Endometrial microvascular endothelial cells (primary cell): ENCODE results near the gene REXO2. TPM values are rescaled to one million over a fixed set of nuclear protein-coding genes. Genes with fewer than 3 reads are reported as not detected.

ENCODE experiments used
- in situ Hi-C: cut with HindIII; loops from 2 replicates; pipeline ENCODE4 v1.10.0; 2017; ENCODE audit warnings: low sequenced_read_pairs, low pct_unique_long_range_greater_than_20kb; ENCODE audit errors: inconsistent ontology term
- total RNA-seq: library from RNA; depleted of rRNA; stranded (reverse); fragments of >200 nt; gene quantifications from one replicate; pipeline ENCODE4 v1.2.3, GENCODE V29; 2015; ENCODE audit errors: inconsistent ontology term

Gene REXO2
- total RNA-seq, 1 donor from 2014 or later, result 161 TPM

DNA sequence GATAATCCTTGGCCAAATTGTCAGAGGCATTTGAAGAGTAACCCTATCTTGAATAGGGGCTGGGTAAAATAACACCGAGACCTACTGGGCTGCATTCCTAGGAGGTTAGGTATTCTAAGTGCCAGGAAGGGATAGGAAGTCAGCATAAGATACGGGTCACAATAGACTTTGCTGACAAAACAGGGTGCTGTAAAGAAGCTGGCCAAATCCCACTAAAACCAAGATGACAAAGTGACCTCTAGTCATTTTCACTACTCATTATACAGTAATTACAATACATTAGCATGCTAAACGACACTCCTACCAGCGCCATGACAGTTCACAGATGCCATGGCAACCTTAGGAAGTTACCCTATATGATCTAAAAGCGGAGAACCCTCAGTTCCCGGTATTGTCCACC, 964 bp upstream of the REXO2 start:
- in situ Hi-C loops, result no loop called here

DNA sequence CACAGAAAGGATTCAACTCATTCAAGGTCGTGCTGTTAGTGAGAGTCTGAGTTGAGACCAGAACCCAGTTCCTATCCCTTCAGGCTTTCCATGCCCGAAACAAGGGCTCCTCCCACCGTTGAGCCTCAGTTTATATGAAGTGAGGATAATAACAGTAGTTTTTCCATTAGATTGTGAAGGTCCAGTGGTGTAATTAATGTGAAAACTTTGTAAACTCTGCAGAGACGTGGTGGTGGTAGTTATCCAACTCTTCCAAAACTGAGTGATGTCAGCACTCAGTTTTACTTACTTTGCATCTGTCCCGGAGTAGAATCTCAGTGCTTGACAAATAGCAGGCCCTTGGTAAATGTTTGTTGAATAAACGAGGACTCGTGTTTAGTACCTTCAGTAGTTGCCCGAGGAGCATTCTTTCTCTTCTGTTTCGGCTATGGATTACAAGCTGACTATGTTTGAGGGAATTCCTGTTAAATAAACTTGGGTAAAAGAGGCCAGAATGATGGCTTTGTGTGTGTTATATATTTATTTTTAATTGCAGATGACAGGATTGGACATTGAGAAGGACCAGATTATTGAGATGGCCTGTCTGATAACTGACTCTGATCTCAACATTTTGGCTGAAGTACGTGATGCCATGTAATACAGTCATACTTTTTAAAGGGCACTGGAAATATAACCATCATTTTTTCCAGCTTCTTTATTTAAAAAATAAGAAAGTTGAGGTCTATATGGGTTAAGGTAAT, 1.0 kb downstream of the REXO2 start:
- in situ Hi-C loops, result no loop called here

DNA sequence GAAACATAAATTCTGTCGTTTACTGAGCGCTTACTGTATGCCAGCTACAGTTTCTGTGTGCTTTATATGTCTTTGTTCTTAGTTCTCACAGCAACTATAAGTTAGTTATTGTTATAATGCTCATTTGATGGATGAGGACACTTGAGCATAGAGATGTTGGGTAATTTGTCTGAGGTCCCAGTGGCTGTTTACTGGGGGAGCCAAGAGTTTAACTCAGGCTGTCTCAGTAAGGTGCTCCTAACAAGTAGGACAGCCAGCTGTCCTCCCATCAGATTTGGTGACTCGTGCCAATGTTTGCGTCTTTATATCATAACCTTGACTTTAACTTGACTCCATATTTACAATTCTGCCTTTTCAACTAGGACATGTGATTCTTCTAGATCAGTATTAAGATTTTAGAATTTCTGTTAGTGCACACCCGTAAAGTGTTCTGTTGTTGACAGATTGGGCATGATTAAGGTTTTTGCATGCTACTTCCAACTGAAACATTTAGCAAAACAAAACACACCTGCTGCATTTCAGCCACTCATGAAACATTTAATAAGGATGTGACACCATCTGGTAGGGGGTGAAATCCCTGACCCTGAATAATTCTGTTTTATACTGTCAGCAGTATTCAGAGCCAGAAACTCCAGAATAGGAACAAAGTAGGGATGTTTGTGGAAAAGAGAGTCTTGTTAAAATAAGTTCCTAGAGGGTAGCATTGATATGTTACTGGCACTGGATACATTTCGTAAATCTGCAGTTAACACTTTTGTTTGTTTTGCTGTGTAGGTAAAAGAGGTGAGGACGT, 1.9 kb downstream of the REXO2 start:
- in situ Hi-C loops, result no loop called here

DNA sequence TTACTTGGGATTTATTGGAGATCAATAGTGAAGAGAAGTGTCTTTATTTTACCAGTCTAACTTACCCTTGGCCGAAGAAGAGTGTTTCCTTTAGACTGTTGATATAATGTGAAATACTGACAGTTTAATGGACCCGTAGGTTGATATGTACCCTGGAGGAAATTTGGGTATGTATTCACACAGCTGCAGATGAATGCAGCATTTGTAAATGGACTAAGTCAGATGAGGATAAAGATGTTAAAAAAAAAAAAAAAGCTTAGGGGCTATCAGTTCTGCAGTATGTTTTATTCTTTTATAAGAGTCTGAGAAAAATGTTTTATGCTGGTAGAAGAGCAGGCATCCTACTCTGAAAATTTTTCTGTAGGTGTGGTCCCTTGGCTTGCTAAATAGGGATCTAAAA, 2.7 kb downstream of the REXO2 start:
- in situ Hi-C loops, result no loop called here

DNA sequence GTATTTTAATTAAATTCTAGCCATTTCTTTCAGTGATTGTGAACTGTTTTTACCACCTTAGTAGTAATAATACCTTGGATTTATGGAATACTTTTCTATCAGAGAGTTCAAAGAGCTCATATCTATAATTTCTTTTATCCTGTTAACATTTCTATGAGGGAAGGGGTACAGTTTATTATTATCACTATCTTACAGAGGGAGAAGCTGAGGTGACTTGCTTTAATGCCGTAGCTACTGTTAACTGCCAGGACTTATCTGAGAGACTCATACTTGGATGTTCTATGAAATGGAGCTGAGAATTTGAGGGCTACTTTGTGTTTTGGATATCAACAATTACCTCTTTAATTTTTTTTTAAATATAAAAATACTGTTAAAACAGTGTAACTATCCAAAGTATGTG, 3.3 kb downstream of the REXO2 start:
- in situ Hi-C loops, result no loop called here

DNA sequence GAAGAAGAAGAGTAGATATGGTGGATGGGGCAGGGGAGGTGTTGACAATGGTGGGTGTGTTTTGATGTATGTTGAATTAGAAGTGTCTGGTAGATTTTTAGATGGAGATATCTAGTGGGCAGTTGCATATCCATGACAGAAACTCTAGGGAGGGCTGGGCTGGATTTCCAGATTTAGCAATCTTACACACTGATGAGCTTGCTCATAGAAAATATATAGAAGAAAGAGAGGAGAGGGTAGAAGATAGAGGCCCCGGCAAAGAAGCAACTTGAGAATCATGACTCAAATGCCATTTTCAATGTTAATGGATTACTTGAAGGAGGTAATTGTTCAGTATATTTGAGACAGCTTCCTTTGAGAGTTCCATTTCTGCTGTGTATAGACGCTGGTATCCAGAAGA, 8.2 kb downstream of the REXO2 start:
- in situ Hi-C loops, result no loop called here

DNA sequence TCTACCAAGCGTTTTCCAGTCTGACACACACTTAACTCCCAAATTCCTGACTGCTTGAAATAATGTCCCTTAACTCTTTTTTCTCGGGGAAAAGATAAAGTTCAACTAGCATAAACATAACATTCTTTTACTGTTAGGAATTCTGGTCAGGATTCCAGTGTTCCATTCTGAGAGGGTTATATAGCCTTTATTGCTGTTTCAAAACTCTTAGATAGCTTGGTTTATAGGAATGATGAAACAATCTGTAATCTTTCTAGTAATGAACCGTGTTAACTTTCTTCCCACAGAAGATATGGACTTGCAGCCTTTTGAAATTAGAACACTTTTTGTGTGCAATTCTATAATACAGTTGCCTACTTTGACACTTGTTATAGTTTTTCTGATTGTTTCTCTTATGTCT, 8.6 kb downstream of the REXO2 start:
- in situ Hi-C loops, result no loop called here

DNA sequence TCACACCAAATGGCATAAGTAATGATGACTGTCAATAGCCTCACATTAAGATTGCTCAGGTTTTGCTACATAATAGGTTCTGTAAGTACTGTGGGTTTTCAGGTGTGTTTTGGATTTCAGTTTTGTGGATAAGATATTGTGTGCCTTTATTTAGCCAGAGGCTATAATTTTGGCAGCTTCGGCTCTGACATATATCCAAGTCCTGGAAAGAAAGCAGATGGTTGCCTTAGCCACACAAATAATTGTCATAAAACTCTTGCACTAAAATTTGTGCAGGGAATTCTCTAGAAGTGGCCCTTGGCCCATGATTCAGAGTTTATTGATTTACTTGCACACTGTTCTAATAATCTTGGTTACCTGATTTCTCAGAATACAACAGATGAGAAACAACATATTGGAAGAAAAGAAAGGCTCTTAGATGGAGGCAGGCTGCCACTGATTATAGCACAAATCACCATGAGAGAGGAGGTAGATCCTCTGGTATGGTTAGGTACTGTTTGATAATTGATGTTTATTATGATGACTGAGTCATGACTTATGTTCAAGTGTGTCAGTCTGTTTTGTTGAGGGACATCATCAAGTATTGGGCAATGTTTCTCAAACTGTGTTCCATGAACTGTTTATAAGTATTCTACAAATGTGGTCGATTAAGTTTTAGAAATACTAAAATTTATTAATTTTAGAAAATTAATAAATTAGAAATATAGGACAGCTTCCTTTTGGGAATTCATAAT, 9.6 kb downstream of the REXO2 start:
- in situ Hi-C loops, result no loop called here

DNA sequence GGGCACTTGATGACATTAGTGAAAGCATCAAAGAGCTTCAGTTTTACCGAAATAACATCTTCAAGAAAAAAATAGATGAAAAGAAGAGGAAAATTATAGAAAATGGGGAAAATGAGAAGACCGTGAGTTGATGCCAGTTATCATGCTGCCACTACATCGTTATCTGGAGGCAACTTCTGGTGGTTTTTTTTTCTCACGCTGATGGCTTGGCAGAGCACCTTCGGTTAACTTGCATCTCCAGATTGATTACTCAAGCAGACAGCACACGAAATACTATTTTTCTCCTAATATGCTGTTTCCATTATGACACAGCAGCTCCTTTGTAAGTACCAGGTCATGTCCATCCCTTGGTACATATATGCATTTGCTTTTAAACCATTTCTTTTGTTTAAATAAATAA, 10.6 kb downstream of the REXO2 start:
- in situ Hi-C loops, result no loop called here

DNA sequence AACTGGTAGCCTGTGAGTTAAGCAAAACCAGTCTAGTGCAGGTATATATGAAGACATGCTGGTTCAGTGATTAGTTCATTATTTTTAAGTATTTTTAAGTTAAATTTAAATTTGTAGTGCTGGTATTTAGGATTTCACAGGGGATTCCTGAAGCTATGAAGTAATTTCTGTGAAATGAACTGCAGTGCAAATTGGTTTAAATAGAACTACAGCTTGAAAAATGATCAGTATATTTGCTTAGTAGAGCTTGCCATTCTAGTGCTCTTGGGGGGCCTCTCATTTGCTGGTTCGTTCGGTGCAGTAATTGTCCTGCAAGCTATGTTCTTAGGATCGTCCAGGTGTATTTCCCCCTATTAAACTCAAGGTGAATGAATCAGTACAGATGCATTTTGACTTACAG, 13.1 kb downstream of the REXO2 start:
- in situ Hi-C loops, result no loop called here

DNA sequence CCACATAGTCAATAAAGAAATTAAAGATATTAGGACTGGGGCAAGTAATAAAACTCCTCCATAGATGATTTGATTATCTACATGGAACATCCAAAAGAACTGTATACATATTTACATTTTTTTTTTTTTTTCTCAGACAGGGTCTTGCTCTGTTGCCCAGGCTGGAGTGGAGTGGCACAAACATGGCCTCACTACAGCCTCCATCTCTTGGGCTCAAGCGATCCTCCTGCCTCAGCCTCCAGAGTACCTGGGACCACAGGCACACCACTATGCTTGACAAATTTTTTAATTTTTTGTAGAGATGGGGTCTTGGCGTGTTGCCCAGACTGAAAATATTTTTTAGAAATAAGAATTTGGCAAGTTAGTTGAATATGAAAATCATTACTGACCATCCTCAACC, 24.7 kb downstream of the REXO2 start:
- in situ Hi-C loops, result no loop called here

DNA sequence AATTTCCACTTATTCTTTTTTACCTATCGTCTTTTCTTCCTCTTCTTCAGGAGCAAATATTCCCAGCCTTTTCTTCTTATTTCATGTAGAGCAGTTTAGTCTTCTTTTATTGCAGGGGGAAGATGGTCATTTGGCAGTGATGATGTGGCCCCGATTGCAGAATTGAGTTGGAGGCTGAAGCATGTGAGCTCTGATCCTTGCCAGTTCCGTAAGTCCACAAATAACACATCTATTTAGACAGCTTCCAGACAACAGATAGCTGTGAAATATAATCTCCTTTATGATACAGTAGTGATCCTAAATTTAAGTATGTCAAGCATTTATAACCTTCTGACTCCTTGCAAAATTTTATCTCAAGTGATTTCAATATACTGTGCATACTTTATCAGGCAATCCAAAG, 27.5 kb downstream of the REXO2 start:
- in situ Hi-C loops, result no loop called here

DNA sequence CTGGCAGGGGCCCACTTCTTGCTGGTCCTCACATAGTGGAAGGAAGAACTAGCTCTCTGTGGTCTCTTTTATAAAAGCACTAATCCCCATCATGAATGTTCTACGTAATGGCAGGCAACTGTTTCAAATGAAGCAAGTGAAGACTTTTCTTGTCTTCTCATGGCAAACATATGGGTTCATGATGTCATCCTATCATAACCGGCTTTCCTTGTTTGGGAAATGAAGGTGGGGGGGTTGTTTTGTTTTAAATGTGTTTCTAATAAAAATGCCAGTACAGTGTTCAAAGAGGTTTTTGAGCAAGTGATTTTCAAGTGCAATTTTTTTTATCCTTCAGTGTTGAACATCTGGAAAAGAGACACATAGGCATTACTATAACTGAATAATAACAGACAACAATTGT, 33.4 kb downstream of the REXO2 start:
- in situ Hi-C loops, result no loop called here

DNA sequence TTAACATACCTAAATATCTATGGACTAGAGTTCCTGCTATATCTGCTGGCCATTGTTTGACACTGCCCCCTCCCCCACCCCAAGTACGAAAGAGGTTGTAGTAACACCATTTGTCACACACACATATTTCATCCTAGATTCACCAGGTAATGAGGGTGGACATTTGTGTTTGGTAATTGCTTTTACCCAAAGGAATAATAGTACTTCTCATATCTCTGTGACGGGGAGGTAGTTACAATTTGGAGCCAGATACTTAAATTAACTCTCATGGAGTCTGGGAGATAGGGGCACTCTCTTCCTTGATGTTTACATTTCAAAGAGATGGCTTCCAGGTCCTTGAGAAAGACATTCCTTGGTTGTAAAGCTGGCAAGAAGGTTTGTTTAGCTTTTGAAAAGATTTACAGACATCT, 38.7 kb downstream of the REXO2 start:
- in situ Hi-C loops, result no loop called here

DNA sequence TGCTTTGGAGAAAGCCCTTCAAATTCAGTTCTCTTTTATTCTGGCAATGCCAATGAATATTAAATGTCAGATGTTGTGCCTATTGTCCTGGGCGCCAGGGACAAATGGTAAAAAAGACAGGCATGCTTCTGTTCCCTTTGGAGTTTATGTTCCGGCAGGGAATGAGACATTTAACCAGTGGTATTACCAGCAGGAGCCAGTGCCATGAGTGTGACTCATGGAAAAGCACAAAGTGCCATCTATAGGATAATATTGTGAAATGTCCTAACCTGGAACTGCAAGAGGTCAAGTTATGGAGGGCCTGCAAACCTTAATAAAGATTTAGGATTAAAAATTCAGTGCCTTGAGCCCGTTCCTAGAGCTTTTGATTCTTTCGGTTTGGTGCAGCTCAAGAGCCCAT, 39.5 kb downstream of the REXO2 start:
- in situ Hi-C loops, result no loop called here

DNA sequence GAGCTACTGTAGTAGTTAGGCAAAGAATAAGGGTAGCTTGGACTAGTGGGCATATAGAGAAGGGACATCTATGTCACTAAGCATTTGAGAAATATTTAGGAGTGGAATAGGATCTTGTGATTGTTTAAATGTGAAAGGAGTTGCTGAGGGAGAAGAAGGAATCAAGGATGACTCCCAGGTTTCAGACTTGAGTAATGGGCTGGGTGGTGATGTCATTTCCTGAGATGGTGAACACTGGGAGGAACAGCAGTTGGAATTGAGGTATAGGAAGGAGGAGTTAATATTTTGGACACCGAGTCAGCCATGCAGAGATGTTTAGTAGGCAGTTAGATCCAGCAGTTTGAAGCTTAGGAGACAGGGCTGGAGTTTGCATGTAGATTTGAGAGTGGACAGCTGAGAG, 40.1 kb downstream of the REXO2 start:
- in situ Hi-C loops, result no loop called here

DNA sequence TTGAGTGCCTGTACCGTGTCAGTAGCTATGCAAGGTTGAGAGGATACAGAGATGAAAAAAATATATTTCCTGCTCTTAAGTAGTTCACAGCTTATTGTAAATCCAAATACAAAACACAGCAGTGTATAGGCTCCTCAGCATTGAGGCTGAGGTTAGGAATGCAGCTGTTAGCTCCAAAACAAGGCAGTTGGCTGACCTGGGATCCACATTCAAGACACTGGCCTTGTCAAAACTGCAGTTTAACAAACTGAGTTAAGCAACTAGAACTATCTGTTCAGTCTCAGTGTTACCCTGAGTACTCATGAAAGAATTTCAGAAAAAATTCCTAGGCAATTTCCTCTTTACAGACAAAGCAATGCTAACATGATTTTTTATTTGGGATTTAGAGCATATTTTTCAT, 42.8 kb downstream of the REXO2 start:
- in situ Hi-C loops, result no loop called here

DNA sequence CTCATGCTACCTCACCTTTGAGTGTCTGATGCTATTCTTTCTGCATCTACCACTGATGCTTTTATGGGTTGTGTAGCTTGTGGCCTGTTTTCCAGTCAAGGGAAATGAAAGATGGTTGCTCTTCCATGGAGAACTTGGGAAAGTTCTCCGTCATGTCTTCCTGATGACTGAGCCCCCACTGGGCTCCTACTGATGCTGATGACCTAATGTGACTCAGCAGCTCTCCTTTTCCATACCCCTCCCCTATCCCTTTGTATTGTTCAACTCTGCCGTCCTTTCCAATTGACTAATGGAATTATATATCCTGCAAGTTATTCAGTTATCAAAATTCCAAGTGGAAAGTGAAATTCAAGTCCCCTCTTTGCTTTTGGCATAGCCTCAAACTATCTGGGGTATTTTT, 44.7 kb downstream of the REXO2 start:
- in situ Hi-C loops, result no loop called here

DNA sequence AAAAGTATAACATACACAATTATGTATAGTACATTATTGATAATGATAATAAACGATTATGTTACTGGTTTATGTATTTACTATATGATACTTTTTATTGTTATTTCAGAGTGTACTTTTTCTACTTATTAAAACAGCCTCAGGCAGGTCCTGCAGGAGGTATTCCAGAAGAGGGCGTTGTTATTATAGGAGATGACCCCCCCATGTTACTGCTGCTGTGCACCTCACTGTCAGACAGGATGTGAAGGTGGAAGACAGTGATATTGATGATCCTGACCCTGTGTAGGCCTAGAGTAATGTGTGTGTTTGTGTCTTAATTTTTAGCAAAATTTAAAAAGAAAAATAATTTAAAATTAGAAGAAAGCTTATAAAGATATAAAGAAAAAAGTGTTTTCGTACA, 57.6 kb downstream of the REXO2 start:
- in situ Hi-C loops, result no loop called here

DNA sequence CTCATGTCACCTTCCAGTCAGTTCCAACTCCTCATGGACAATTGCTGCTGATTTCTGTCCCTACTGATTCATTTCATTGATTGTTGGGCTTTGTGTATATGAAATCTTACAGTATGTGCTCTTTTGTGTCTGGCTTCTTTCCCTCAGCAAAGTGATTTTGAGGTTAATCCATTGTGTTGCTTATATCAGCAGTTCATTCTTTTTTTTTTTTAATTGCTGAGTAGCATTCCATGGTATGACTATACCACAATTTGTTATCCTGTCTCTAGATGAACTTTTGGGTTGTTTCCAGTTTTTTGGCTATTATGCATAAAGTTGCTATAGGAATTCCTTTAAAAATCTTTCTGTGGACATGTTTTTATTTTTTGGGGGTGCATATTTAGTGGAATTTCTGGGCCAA, 60.5 kb downstream of the REXO2 start:
- in situ Hi-C loops, result no loop called here
